ENCODE results near the gene RYR2.

DNA sequence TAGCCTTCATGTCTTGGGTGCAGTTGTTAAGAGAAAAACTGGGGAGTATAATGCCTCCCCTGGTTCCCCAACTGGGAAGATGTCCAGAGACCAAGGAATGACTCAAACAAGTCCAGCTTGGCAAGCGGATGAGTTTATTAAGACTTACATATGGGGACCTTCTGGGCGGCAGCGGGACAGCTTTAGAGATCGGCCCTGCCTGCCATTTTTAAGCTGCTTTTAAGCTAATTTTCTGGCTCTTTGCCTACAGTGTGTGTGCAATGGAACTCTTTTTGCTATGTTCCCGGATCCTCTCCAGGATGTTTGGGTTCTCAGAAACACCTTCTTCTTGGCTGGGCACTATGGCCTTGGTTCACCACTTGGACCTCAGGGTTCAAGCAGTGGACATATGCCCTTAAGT is 99.5 kb downstream of the RYR2 start:
- TF ChIP-seq, protein P1, sequence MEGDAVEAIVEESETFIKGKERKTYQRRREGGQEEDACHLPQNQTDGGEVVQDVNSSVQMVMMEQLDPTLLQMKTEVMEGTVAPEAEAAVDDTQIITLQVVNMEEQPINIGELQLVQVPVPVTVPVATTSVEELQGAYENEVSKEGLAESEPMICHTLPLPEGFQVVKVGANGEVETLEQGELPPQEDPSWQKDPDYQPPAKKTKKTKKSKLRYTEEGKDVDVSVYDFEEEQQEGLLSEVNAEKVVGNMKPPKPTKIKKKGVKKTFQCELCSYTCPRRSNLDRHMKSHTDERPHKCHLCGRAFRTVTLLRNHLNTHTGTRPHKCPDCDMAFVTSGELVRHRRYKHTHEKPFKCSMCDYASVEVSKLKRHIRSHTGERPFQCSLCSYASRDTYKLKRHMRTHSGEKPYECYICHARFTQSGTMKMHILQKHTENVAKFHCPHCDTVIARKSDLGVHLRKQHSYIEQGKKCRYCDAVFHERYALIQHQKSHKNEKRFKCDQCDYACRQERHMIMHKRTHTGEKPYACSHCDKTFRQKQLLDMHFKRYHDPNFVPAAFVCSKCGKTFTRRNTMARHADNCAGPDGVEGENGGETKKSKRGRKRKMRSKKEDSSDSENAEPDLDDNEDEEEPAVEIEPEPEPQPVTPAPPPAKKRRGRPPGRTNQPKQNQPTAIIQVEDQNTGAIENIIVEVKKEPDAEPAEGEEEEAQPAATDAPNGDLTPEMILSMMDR (conservative IDR thresholded peaks at IDR 0.05; ENCODE audit: low read depth, low read length) = no peak
- TF ChIP-seq EZH2 (IDR thresholded peaks at IDR 0.05; ENCODE audit: borderline replicate concordance, low read depth, low read length, poor library complexity, severe bottlenecking) = no peak

Measured in A673 (cell line).